ENCODE results near the gene PLEKHA8.

The PLEKHA8 gene

GRCh38 chr7:30171766-30172447 lies 143.7 kb downstream of the PLEKHA8 start:
- FAIRE-seq, result no peak

DNA sequence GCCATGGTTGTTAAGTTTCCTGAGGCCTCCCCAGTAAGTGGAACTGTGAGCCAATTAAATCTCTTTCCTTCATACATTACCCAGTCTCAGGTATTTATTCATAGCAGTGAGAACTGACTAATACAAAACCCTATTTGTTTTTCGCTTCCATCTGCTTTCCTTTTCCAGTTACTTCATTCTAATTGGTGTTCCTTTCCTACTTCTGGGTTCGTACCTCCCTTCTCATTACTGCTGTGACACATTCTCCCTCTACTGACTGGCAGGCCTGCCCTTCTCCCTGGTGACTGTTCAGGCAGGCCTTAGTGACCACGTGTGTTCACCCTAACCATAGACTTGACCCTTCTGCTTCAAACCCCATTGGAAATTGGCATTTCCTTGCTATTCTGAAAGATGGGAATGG lies 144.2 kb downstream of the PLEKHA8 start:
- no peak for FAIRE-seq

DNA sequence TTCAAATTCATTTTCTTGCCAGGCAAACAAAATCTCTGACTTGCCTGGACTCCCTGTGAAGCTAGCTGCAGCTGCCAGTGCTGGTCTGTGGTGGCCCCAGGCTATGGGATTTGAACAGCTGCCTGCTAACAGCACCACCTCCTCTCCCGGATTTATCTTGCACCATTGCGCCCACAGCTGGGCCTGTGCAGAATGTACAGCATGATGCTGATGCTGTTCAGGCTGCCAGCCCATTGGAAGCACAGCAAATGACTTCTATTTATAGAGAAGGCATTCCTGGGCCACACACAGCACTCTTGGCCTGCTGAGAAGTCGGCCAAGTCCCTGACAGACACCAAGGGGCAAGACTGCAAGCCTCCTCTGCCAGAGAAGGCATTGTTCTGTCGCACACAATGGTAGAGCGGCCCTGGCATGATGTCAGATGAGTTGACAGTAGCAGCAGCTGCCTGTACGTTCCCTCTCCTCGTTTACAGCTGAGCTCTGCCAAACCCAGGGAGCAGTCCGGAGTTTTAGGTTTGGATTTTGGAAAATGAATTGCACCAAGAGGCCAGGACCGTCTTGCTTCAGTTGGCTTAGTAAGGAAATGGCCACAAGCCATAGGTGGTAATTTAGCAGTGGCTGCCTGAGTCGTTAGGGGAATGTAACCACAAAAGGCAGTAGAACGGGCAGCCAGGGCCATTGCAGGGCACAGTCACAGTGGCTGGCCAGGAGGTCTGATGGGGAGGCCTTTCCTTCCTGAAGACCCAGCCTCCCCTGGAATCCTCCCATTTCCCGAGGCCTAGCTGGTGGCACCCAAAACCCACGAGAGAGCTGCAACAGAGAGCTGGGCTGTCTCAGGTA lies 145.1 kb downstream of the PLEKHA8 start:
- FAIRE-seq, result no peak

GRCh38 chr7:30175180-30175579 lies 147.0 kb downstream of the PLEKHA8 start:
- no peak for FAIRE-seq

GRCh38 chr7:30175636-30176147 lies 147.5 kb downstream of the PLEKHA8 start:
- FAIRE-seq, result no peak

DNA sequence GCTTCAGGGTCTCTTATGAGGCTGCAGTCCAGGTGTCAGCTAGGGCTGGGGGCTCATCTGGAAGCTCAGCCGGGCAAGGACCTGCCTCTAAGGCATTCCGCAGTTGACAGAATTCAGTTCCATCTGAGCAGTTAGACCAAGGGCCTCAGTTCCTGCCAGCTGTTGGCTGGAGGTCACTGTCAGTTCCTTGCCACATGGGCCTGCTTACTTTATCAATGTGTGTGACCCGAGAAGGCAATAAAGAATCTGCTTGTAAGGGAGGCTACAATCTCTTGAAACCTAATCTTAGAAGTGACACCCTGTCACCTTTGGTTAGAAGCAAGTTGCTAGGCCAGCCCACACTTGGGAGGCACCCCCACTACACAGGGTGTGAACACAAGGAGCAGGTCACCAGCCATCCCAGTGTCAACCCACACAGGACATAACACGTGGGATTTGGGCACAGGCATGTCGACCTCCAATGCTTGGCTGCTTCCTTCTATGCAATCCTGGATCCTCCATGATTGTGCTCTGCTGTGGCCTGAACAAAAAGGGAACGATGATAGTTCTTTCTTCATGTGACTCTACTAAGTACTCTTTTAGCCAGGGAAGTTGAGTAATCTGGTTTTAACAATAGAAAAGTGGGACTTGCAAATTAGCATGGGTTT lies 148.4 kb downstream of the PLEKHA8 start:
- no peak for FAIRE-seq

- FAIRE-seq, result no peak
Observed at GRCh38 chr7:30177186-30177585, 149.0 kb downstream of the PLEKHA8 start.

GRCh38 chr7:30177965-30178364 lies 149.8 kb downstream of the PLEKHA8 start:
- no peak for FAIRE-seq

- no peak for FAIRE-seq
Observed at GRCh38 chr7:30178748-30179436, 150.7 kb downstream of the PLEKHA8 start.

Data from TTC549 (cell line).